ENCODE data around the gene SUN2. TPM values are rescaled to one million over a fixed set of nuclear protein-coding genes. Genes with fewer than 3 reads are reported as not detected.

SUN2 gene
- total RNA-seq, 1 donor from 2014 or later, result 258 TPM

DNA sequence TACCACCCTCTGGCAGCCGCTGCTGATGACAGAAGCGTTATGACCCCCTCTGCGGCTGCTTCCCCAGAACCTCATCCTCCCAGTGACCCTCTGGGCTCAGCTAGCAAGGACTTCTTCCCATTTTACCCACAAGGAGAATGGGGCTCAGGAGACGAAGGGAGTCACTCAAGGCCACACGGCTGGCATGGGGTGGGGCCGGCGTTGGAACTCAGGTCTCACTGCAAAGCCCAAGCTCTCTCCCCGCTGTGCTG lies 16.8 kb upstream of the SUN2 start:
- intact Hi-C loops (cut with DNase I), result no loop called here
- no peak overlapping the region for H3K27ac ChIP-seq
- H3K27me3 ChIP-seq, result no peaks in the 10 kb centered on the region
- peaks cover 13% of the 10 kb centered on the region for H3K4me1 ChIP-seq
- no peaks in the 10 kb centered on the region for H3K9me3 ChIP-seq
- no peak overlapping the region for H3K4me3 ChIP-seq
- no peak for DNase-seq (ENCODE audit: extremely low spot score in 2 of 2)
- TF ChIP-seq POLR2AphosphoS5 (IDR thresholded peaks at IDR 0.05; ENCODE audit: insufficient read depth in 1 of 2, low read depth in 1 of 2) (no peak), POLR2A (IDR thresholded peaks at IDR 0.05) (no peak)
- TF ChIP-seq, protein P1, sequence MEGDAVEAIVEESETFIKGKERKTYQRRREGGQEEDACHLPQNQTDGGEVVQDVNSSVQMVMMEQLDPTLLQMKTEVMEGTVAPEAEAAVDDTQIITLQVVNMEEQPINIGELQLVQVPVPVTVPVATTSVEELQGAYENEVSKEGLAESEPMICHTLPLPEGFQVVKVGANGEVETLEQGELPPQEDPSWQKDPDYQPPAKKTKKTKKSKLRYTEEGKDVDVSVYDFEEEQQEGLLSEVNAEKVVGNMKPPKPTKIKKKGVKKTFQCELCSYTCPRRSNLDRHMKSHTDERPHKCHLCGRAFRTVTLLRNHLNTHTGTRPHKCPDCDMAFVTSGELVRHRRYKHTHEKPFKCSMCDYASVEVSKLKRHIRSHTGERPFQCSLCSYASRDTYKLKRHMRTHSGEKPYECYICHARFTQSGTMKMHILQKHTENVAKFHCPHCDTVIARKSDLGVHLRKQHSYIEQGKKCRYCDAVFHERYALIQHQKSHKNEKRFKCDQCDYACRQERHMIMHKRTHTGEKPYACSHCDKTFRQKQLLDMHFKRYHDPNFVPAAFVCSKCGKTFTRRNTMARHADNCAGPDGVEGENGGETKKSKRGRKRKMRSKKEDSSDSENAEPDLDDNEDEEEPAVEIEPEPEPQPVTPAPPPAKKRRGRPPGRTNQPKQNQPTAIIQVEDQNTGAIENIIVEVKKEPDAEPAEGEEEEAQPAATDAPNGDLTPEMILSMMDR (IDR thresholded peaks at IDR 0.05), result no peak
- H3K36me3 ChIP-seq, result no peaks in the 10 kb centered on the region

DNA sequence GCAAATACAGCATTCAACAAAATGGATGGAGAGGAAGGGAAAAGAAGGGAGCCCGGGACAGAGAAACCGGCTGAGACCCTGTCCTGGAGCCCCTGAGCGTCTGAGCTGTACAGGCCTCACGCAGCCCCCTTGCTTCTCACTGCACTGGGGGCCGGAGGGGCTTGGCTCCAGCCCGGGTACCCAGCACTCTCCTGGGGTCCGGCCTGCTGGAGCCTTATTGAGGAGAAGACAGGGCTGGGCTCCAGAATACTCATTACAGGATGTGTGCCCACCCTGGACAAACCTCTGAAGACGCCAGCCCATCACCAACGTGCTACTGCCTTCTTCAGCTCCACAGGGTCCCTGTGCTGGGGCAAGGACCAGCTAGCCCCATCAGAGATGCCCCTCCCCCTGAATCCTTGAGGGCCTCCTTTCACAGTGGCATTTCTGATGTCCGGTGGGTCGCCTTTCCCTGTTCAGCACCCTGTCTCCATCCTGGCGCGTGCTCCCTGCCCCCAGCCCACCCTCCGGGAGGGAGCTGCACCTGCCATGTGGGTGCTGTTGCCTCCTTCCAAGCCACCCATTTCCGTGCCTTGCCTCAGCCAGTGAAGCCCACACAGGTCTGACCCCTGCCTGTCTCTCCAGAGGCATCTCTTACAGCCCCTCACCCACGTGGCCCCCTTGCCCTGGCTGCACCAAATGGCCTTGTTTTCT lies 14.6 kb upstream of the SUN2 start:
- H3K27ac ChIP-seq, result no peak overlapping the region
- intact Hi-C loops (cut with DNase I), result no loop called here
- no peak overlapping the region for H3K4me3 ChIP-seq
- H3K27me3 ChIP-seq, result no peaks in the 10 kb centered on the region
- H3K36me3 ChIP-seq, result no peaks in the 10 kb centered on the region
- TF ChIP-seq, protein P1 (IDR thresholded peaks at IDR 0.05), result no peak
- TF ChIP-seq POLR2AphosphoS5 (IDR thresholded peaks at IDR 0.05; ENCODE audit: insufficient read depth in 1 of 2, low read depth in 1 of 2) (no peak), POLR2A (IDR thresholded peaks at IDR 0.05) (no peak)
- peaks cover 6% of the 10 kb centered on the region for H3K4me1 ChIP-seq
- no peaks in the 10 kb centered on the region for H3K9me3 ChIP-seq
- DNase-seq (ENCODE audit: extremely low spot score in 2 of 2), result no peak

DNA sequence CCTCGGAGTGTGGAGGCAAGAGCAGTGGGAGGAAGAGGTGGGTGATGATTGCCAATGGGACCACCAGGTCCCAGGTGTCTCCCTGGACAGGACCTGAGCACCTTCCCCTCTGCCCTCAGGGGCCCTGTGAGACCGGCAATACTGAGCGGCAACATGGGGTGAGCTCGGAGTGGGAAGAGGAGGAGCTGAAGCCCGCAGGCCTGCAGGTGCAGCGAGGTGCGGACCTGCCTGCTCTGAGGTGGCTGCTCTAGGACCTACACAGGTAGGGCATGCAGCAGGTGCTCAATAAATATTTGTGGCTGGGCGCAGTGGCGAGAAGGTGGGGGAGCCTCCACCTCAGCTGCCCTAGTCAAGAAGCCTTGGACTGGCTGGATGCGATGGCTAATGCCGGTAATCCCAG lies 12.2 kb upstream of the SUN2 start:
- intact Hi-C loops (cut with DNase I), result loop anchor here (10.0 kb wide), 1 partner anchor 97 kb away; no protein-coding TSS in a partner anchor
- Histone ChIP-seq H3K9me3 (no peaks in the 10 kb centered on the region), H3K27me3 (no peaks in the 10 kb centered on the region), H3K4me3 (no peak overlapping the region), H3K27ac (no peak overlapping the region), H3K4me1 (no peaks in the 10 kb centered on the region), H3K36me3 (no peaks in the 10 kb centered on the region)
- no peak for DNase-seq (ENCODE audit: extremely low spot score in 2 of 2)
- no peak for TF ChIP-seq POLR2A (IDR thresholded peaks at IDR 0.05)
- TF ChIP-seq, protein P1 (IDR thresholded peaks at IDR 0.05), result no peak
- TF ChIP-seq POLR2AphosphoS5 (IDR thresholded peaks at IDR 0.05; ENCODE audit: insufficient read depth in 1 of 2, low read depth in 1 of 2), result no peak

DNA sequence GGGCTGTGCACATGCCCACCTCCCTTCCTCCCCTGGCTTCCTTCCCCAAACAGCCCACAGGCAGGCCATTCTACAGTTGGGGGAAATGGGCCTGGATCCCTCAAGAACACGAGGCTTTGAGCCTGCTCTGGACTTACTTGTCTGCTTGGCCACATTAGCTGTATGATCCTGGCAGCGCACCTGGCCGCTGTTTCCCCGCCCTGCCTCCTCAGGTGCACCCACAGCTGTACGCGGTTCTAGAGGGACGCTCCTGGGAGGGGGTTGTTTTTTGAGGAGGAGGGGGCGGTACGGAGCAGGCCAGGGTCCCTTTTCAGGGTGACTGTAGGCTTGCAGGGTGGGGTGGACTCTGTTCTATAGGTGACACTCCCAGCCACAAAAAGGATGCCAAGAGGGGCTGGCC lies 11.5 kb upstream of the SUN2 start:
- TF ChIP-seq, protein P1 (IDR thresholded peaks at IDR 0.05), result no peak
- no peak for TF ChIP-seq POLR2A (IDR thresholded peaks at IDR 0.05)
- Histone ChIP-seq H3K9me3 (no peaks in the 10 kb centered on the region), H3K4me1 (no peaks in the 10 kb centered on the region), H3K4me3 (no peak overlapping the region), H3K27ac (no peak overlapping the region), H3K27me3 (no peaks in the 10 kb centered on the region), H3K36me3 (no peaks in the 10 kb centered on the region)
- no peak for DNase-seq (ENCODE audit: extremely low spot score in 2 of 2)
- intact Hi-C loops (cut with DNase I), result loop anchor here (10.0 kb wide), 1 partner anchor 97 kb away; no protein-coding TSS in a partner anchor

DNA sequence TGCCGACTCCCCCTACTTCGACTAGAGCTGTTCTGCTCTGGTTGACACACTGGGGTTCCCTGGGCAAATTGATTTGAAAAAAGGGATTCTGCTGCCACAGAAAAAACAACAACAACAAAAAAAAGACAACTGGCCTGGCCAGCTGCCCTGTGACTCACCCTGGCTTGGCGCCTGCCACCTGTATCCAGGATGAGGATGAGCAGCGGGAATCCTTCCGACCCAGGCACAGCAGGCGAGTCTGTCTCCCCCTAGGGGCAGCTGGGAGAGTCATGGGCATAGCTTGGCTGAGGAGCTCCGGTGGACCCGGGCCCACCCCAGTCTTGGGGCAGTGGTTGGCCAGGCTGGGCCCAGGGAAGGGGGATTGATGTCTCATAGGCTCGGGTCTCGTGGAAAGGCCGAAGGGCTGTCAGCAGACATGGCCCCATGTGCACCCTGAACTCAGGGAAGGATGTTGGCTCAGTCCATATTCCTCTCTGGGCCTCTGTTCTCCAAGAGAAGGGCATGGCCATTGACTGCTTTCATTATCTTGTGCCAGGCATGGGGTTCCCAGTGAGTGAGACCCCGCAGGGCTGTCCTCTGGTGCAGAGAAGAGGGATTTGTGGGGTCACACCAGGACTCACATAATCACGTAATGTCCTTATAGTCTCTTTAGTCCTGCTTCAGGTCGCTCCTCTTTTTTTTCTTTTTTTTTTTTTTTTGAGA lies 10.4 kb upstream of the SUN2 start:
- no peak for TF ChIP-seq POLR2A (IDR thresholded peaks at IDR 0.05)
- TF ChIP-seq, protein P1 (IDR thresholded peaks at IDR 0.05), result peak; percentile 30 to 37 (median 31)
- peak; percentile 20 to 35 for TF ChIP-seq POLR2AphosphoS5 (IDR thresholded peaks at IDR 0.05; ENCODE audit: insufficient read depth in 1 of 2, low read depth in 1 of 2)
- no peaks in the 10 kb centered on the region for H3K27me3 ChIP-seq
- intact Hi-C loops (cut with DNase I), result loop anchor here (10.0 kb wide), 1 partner anchor 99 kb away; no protein-coding TSS in a partner anchor
- no peaks in the 10 kb centered on the region for H3K9me3 ChIP-seq
- H3K27ac ChIP-seq, result no peak overlapping the region
- H3K4me3 ChIP-seq, result no peak overlapping the region
- no peaks in the 10 kb centered on the region for H3K36me3 ChIP-seq
- DNase-seq (ENCODE audit: extremely low spot score in 2 of 2), result no peak
- no peaks in the 10 kb centered on the region for H3K4me1 ChIP-seq
